Small intestine (tissue), 7 donors: ENCODE measurements around the gene PARD3B. TPM values are rescaled to one million over a fixed set of nuclear protein-coding genes. Genes with fewer than 3 reads are reported as not detected.

Experiments used
- DNase-seq, 2 donors: peaks; one replicate each; pipeline versions ENCODE4 v3.0.0 to v3.0.0-alpha.2; 2013
- FAIRE-seq: peaks from 2 replicates; lab custom pipeline; 2012; peaks lifted over from hg19 to GRCh38; lab: Jason Lieb, UNC
- H3K27ac ChIP-seq, 3 donors: one replicate each; pipeline ENCODE4 v1.5.1; 2013; ENCODE audit warnings: low read length in 2 of 3, mild to moderate bottlenecking in 2 of 3, control low read depth in 1 of 3, inconsistent platforms in 1 of 3, low read depth in 1 of 3, moderate library complexity in 1 of 3
- H3K27me3 ChIP-seq, 3 donors: one replicate each; pipeline ENCODE4 v1.6.1; 2013; ENCODE audit warnings: low read length in 3 of 3, inconsistent platforms in 1 of 3; ENCODE audit not compliant: control insufficient read depth in 3 of 3, insufficient read depth in 3 of 3
- H3K36me3 ChIP-seq, 3 donors: one replicate each; pipeline ENCODE4 v1.6.1; 2013; ENCODE audit warnings: low read length in 3 of 3, inconsistent platforms in 1 of 3, low read depth in 1 of 3, mild to moderate bottlenecking in 1 of 3, moderate library complexity in 1 of 3; ENCODE audit not compliant: control insufficient read depth in 3 of 3, insufficient read depth in 2 of 3
- H3K4me1 ChIP-seq, 3 donors: one replicate each; pipeline ENCODE4 v1.6.1; 2013; ENCODE audit warnings: low read length in 2 of 3, inconsistent platforms in 1 of 3, low read depth in 1 of 3, mild to moderate bottlenecking in 1 of 3, moderate library complexity in 1 of 3; ENCODE audit not compliant: control insufficient read depth in 3 of 3, insufficient read depth in 2 of 3
- H3K4me3 ChIP-seq, 3 donors: one replicate each; pipeline ENCODE4 v1.5.1; 2013; ENCODE audit warnings: low read length in 3 of 3, control low read depth in 1 of 3, inconsistent platforms in 1 of 3, low read depth in 1 of 3, mild to moderate bottlenecking in 1 of 3, moderate library complexity in 1 of 3
- H3K9me3 ChIP-seq, 2 donors: one replicate each; pipeline ENCODE4 v1.6.1; 2013; ENCODE audit warnings: low read depth in 1 of 2, low read length in 1 of 2; ENCODE audit not compliant: control insufficient read depth in 2 of 2, insufficient read depth in 1 of 2
- WGBS, 3 donors: extraction: QIAGEN DNeasy Blood & Tissue Kit; methylation state at CpG; one replicate each; pipeline ENCODE4 v1.1.7; 2013; 5-methylcytosine and 5-hydroxymethylcytosine counted together
- polyA plus RNA-seq, 4 donors: library from polyadenylated mRNA; stranded (reverse) in 3 of 4; unstranded in 1 of 4; fragments of 200-250 nt in 3 of 4; fragments of 120-200 nt in 1 of 4; gene quantifications; one replicate each; pipeline versions ENCODE4 v1.2.1 to v1.2.3, GENCODE V29; 2013
- donor health status: healthy with polysubstance abuse.
- donor health status: control.
- donor health status: control.
- donor health status: Bipolar disorder and iron deficiency.
- donor health status: healthy.

PARD3B gene
- polyA plus RNA-seq, 4 donors = 2.8 to 10.7 (median 3.6) TPM

GRCh38 chr2:204775766-204776165 lies 230.5 kb downstream of the PARD3B start:
- DNase-seq (no peak), FAIRE-seq (no peak)
- Histone ChIP-seq H3K27me3 (no peaks in the 10 kb centered on the region), H3K9me3 (no peaks in the 10 kb centered on the region), H3K4me3 (no peak overlapping the region), H3K27ac (no peak overlapping the region), H3K36me3 (no peaks in the 10 kb centered on the region), H3K4me1 (no peaks in the 10 kb centered on the region)

GRCh38 chr2:204776781-204777559 lies 231.7 kb downstream of the PARD3B start:
- Histone ChIP-seq H3K4me3 (no peak overlapping the region), H3K27ac (no peak overlapping the region), H3K9me3 (no peaks in the 10 kb centered on the region), H3K27me3 (no peaks in the 10 kb centered on the region), H3K36me3 (no peaks in the 10 kb centered on the region), H3K4me1 (no peaks in the 10 kb centered on the region)
- DNase-seq (no peak), FAIRE-seq (no peak)
- 75 to 97% (median 81%) methylated on average over 1 of the region's 1 CpG for WGBS, 3 donors

GRCh38 chr2:204779771-204780170 lies 234.5 kb downstream of the PARD3B start:
- no peak overlapping the region for H3K4me3 ChIP-seq
- H3K27ac ChIP-seq = no peak overlapping the region
- no peaks in the 10 kb centered on the region for H3K27me3 ChIP-seq
- FAIRE-seq (no peak), DNase-seq (no peak)
- no peaks in the 10 kb centered on the region for H3K9me3 ChIP-seq
- H3K4me1 ChIP-seq = no peaks in the 10 kb centered on the region
- no peaks in the 10 kb centered on the region for H3K36me3 ChIP-seq

- no peaks in the 10 kb centered on the region for H3K4me1 ChIP-seq
- no peak overlapping the region for H3K27ac ChIP-seq
- no peaks in the 10 kb centered on the region for H3K9me3 ChIP-seq
- H3K27me3 ChIP-seq = no peaks in the 10 kb centered on the region
- 82 to 91% (median 90%) methylated on average over 1 of the region's 1 CpG for WGBS, 3 donors
- DNase-seq (no peak), FAIRE-seq (no peak)
- H3K36me3 ChIP-seq = no peaks in the 10 kb centered on the region
- H3K4me3 ChIP-seq = no peak overlapping the region
These were observed 236.7 kb downstream of the PARD3B start for GRCh38 chr2:204781941-204782340.

GRCh38 chr2:204790076-204790475 lies 244.8 kb downstream of the PARD3B start:
- Histone ChIP-seq H3K27me3 (no peaks in the 10 kb centered on the region), H3K27ac (no peak overlapping the region), H3K4me3 (no peak overlapping the region), H3K36me3 (no peaks in the 10 kb centered on the region), H3K9me3 (no peaks in the 10 kb centered on the region), H3K4me1 (no peaks in the 10 kb centered on the region)
- FAIRE-seq = no peak
- WGBS, 3 donors = 83 to 95% (median 89%) methylated on average over 3 of the region's 3 CpGs
- no peak for DNase-seq

GRCh38 chr2:204791230-204791629 lies 246.0 kb downstream of the PARD3B start:
- no peak overlapping the region for H3K27ac ChIP-seq
- FAIRE-seq = no peak

GRCh38 chr2:204794624-204795023 lies 249.3 kb downstream of the PARD3B start:
- DNase-seq (no peak), FAIRE-seq (no peak)
- no peak overlapping the region for H3K27ac ChIP-seq
- 92 to 97% (median 96%) methylated on average over 2 of the region's 2 CpGs for WGBS, 3 donors
- no peak overlapping the region for H3K4me3 ChIP-seq
- H3K4me1 ChIP-seq = no peaks in the 10 kb centered on the region
- no peaks in the 10 kb centered on the region for H3K9me3 ChIP-seq
- H3K27me3 ChIP-seq = no peaks in the 10 kb centered on the region
- no peaks in the 10 kb centered on the region for H3K36me3 ChIP-seq

More at GRCh38 chr2:204791230-204791629, 246.0 kb downstream of the PARD3B start:
- Histone ChIP-seq H3K4me3 (no peak overlapping the region), H3K27me3 (no peaks in the 10 kb centered on the region), H3K9me3 (no peaks in the 10 kb centered on the region), H3K36me3 (no peaks in the 10 kb centered on the region), H3K4me1 (no peaks in the 10 kb centered on the region)
- DNase-seq = no peak

- Histone ChIP-seq H3K36me3 (no peaks in the 10 kb centered on the region), H3K4me3 (no peak overlapping the region), H3K4me1 (no peaks in the 10 kb centered on the region), H3K27ac (no peak overlapping the region), H3K9me3 (no peaks in the 10 kb centered on the region), H3K27me3 (no peaks in the 10 kb centered on the region)
- DNase-seq (no peak), FAIRE-seq (no peak)
- 69 to 83% (median 70%) methylated on average over 1 of the region's 1 CpG for WGBS, 3 donors
These were observed 249.9 kb downstream of the PARD3B start for GRCh38 chr2:204795156-204795555.

- H3K4me1 ChIP-seq = no peaks in the 10 kb centered on the region
- no peak for FAIRE-seq
- WGBS, 3 donors = 74 to 90% (median 88%) methylated on average over 4 of the region's 4 CpGs
These were observed 251.3 kb downstream of the PARD3B start for GRCh38 chr2:204796581-204796980.

More at GRCh38 chr2:204796581-204796980, 251.3 kb downstream of the PARD3B start:
- Histone ChIP-seq H3K36me3 (no peaks in the 10 kb centered on the region), H3K27ac (no peak overlapping the region), H3K4me3 (no peak overlapping the region), H3K27me3 (no peaks in the 10 kb centered on the region), H3K9me3 (no peaks in the 10 kb centered on the region)
- no peak for DNase-seq
